SU-DHL-6 (cell line): Measurements from ENCODE around the gene EXOC6B.

ENCODE experiments used
- EZH2phosphoT487 ChIP-seq: fragments of 200-600 bp; sonication (generic), shearing (Covaris generic); conservative IDR thresholded peaks from 2 replicates; pipeline ENCODE4 v1.6.1; 2018; ENCODE audit warnings: mild to moderate bottlenecking, antibody characterized with exemption, low read length, moderate library complexity, mixed read lengths
- TF ChIP-seq, protein P1 (sequence below): fragments of 200-600 bp; sonication (generic); IDR thresholded peaks from one replicate; pipeline ENCODE4 v1.5.1; 2017; ENCODE audit warnings: antibody characterized with exemption, mild to moderate bottlenecking, low read length, moderate library complexity; ENCODE audit not compliant: insufficient read depth, poor library complexity, severe bottlenecking

DNA sequence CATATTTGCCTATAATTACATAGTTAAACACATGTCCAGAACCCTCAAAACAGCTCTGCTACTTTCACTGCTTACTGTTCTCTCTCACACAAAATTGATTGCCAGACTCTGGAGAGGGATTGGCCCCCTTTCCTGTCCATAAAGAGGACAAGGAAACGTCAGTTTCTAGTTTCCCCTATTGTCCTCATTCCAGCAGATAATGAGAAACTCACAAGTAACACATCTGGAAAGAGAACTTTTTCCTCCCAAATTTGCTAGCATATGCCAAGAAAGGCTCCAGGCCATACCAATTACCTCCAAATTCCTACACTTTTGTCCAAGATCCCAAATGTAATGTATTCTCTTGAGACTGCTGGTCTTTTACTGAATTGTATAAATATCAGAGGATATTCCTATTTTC is 200.5 kb downstream of the EXOC6B start:
- TF ChIP-seq, protein P1, sequence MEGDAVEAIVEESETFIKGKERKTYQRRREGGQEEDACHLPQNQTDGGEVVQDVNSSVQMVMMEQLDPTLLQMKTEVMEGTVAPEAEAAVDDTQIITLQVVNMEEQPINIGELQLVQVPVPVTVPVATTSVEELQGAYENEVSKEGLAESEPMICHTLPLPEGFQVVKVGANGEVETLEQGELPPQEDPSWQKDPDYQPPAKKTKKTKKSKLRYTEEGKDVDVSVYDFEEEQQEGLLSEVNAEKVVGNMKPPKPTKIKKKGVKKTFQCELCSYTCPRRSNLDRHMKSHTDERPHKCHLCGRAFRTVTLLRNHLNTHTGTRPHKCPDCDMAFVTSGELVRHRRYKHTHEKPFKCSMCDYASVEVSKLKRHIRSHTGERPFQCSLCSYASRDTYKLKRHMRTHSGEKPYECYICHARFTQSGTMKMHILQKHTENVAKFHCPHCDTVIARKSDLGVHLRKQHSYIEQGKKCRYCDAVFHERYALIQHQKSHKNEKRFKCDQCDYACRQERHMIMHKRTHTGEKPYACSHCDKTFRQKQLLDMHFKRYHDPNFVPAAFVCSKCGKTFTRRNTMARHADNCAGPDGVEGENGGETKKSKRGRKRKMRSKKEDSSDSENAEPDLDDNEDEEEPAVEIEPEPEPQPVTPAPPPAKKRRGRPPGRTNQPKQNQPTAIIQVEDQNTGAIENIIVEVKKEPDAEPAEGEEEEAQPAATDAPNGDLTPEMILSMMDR = no peak
- no peak for TF ChIP-seq EZH2phosphoT487
